ENCODE data around the gene C19orf44.

The C19orf44 gene

GRCh38 chr19:16452325-16452724 lies 43.9 kb upstream of the C19orf44 start:
- DNase-seq: no peak
- Histone ChIP-seq H3K36me3 (ENCODE audit: insufficient read depth, low read length) (peaks cover 4% of the 10 kb centered on the region; the same call in 1 of the 2 replicates), H3K4me2 (ENCODE audit: insufficient read depth, low read length) (no peak overlapping the region), H3K4me3 (ENCODE audit: low read depth in 1 of 2, low read length in 2 of 2) (no peak overlapping the region), H3K79me2 (ENCODE audit: insufficient read depth, low read length) (peaks cover 91% of the 10 kb centered on the region), H3K27me3 (ENCODE audit: insufficient read depth, low read length, poor library complexity) (no peaks in the 10 kb centered on the region), H3K9ac (ENCODE audit: low read depth, low read length) (no peak overlapping the region), H4K20me1 (ENCODE audit: insufficient read depth, low read length) (peaks cover 64% of the 10 kb centered on the region), H3K9me3 (ENCODE audit: insufficient read depth, low read length, severe bottlenecking) (no peaks in the 10 kb centered on the region), H3K27ac (ENCODE audit: low read length) (no peak overlapping the region), H2AFZ (ENCODE audit: low read depth, low read length) (no peak overlapping the region), H3K4me1 (ENCODE audit: insufficient read depth, low read length) (no peaks in the 10 kb centered on the region)
- ATAC-seq (ENCODE audit: insufficient read depth, low read depth): no peak
- TF ChIP-seq EZH2 (IDR thresholded peaks at IDR 0.05; ENCODE audit: borderline replicate concordance, low read depth, low read length, severe bottlenecking) (no peak), CTCF (IDR thresholded peaks at IDR 0.05; ENCODE audit: borderline replicate concordance, extremely low read depth, low read length, poor library complexity, severe bottlenecking) (no peak)

GRCh38 chr19:16454351-16454918 lies 41.8 kb upstream of the C19orf44 start:
- peaks cover 93% of the 10 kb centered on the region for H3K79me2 ChIP-seq (ENCODE audit: insufficient read depth, low read length)
- H3K4me1 ChIP-seq (ENCODE audit: insufficient read depth, low read length): no peaks in the 10 kb centered on the region
- no peak for ATAC-seq (ENCODE audit: insufficient read depth, low read depth)
- TF ChIP-seq CTCF (IDR thresholded peaks at IDR 0.05; ENCODE audit: borderline replicate concordance, extremely low read depth, low read length, poor library complexity, severe bottlenecking): no peak
- no peak for TF ChIP-seq EZH2 (IDR thresholded peaks at IDR 0.05; ENCODE audit: borderline replicate concordance, low read depth, low read length, severe bottlenecking)
- H3K9ac ChIP-seq (ENCODE audit: low read depth, low read length): no peak overlapping the region
- H3K9me3 ChIP-seq (ENCODE audit: insufficient read depth, low read length, severe bottlenecking): no peaks in the 10 kb centered on the region
- H4K20me1 ChIP-seq (ENCODE audit: insufficient read depth, low read length): peaks cover 72% of the 10 kb centered on the region
- H3K4me3 ChIP-seq (ENCODE audit: low read depth in 1 of 2, low read length in 2 of 2): no peak overlapping the region
- no peak overlapping the region for H2AFZ ChIP-seq (ENCODE audit: low read depth, low read length)
- H3K27me3 ChIP-seq (ENCODE audit: insufficient read depth, low read length, poor library complexity): no peaks in the 10 kb centered on the region
- H3K4me2 ChIP-seq (ENCODE audit: insufficient read depth, low read length): no peak overlapping the region
- DNase-seq: no peak
- H3K36me3 ChIP-seq (ENCODE audit: insufficient read depth, low read length): peaks cover 5% of the 10 kb centered on the region; the same call in 1 of the 2 replicates
- H3K27ac ChIP-seq (ENCODE audit: low read length): no peak overlapping the region

- peaks cover 95% of the 10 kb centered on the region for H3K79me2 ChIP-seq (ENCODE audit: insufficient read depth, low read length)
- no peak overlapping the region for H3K4me3 ChIP-seq (ENCODE audit: low read depth in 1 of 2, low read length in 2 of 2)
- no peak overlapping the region for H3K9ac ChIP-seq (ENCODE audit: low read depth, low read length)
- peaks cover 3% of the 10 kb centered on the region; the same call in 1 of the 2 replicates for H3K36me3 ChIP-seq (ENCODE audit: insufficient read depth, low read length)
- no peak overlapping the region for H3K27ac ChIP-seq (ENCODE audit: low read length)
- H3K4me1 ChIP-seq (ENCODE audit: insufficient read depth, low read length): no peaks in the 10 kb centered on the region
- H4K20me1 ChIP-seq (ENCODE audit: insufficient read depth, low read length): peaks cover 72% of the 10 kb centered on the region
- ATAC-seq (ENCODE audit: insufficient read depth, low read depth) (no peak), DNase-seq (no peak)
- TF ChIP-seq CTCF (IDR thresholded peaks at IDR 0.05; ENCODE audit: borderline replicate concordance, extremely low read depth, low read length, poor library complexity, severe bottlenecking) (no peak), EZH2 (IDR thresholded peaks at IDR 0.05; ENCODE audit: borderline replicate concordance, low read depth, low read length, severe bottlenecking) (no peak)
- no peaks in the 10 kb centered on the region for H3K27me3 ChIP-seq (ENCODE audit: insufficient read depth, low read length, poor library complexity)
- no peak overlapping the region for H3K4me2 ChIP-seq (ENCODE audit: insufficient read depth, low read length)
- no peak overlapping the region for H2AFZ ChIP-seq (ENCODE audit: low read depth, low read length)
- H3K9me3 ChIP-seq (ENCODE audit: insufficient read depth, low read length, severe bottlenecking): no peaks in the 10 kb centered on the region
These were observed 40.7 kb upstream of the C19orf44 start for GRCh38 chr19:16455489-16455888.

All from DND-41 (cell line).